HepG2 (cell line): ENCODE data around the gene RPTOR. TPM values are rescaled to one million over a fixed set of nuclear protein-coding genes. Genes with fewer than 3 reads are reported as not detected.

ENCODE experiments used
- ATAC-seq: fragments of 200-7000 bp; cut with Tn5 transposase; 3 replicates; pipeline ENCODE4 v1.9.1; 2020; ENCODE audit warnings: mild to moderate bottlenecking, moderate library complexity
- BruUV-seq: library from RNA; stranded (reverse); fragments of 400-500 nt; replicated peaks from 2 replicates; lab custom pipeline; 2021; lab: Mats Ljungman, UMichigan
- CTCF ChIA-PET: fragments of 300-600 bp; formaldehyde crosslinking; extraction: SDS; loops from one replicate; lab custom pipeline; 2021; ENCODE audit warnings: low total read pairs, inconsistent platforms, low intra/inter-chr PET ratio; lab: Yijun Ruan, JAX
- POLR2A ChIA-PET: fragments of 350-600 bp; sonication (Branson Sonifier 250); formaldehyde crosslinking; loops from one replicate; lab custom pipeline; 2020; ENCODE audit warnings: antibody characterized with exemption, inconsistent platforms; lab: Yijun Ruan, JAX
- DNase-seq: peaks from one replicate; pipeline ENCODE4 v3.0.0-alpha.2; 2015; ENCODE audit warnings: low spot score
- FAIRE-seq: peaks from 3 replicates; lab custom pipeline; 2011; peaks lifted over from hg19 to GRCh38; lab: Jason Lieb, UNC
- H2AFZ ChIP-seq: one replicate; pipeline ENCODE4 v1.6.1; 2011; ENCODE audit warnings: low read length, inconsistent platforms
- H3K27ac ChIP-seq: fragments of 300-600 bp; 3 replicates; pipeline ENCODE4 v1.8.0; 2011; ENCODE audit warnings: mixed run types, mild to moderate bottlenecking, mixed read lengths, low read length, inconsistent platforms; ENCODE audit not compliant: insufficient read depth; ENCODE audit errors: extremely low read length
- H3K27me3 ChIP-seq, 2 experiments: fragments of 200-600 bp in 1 of 2; 2 replicates in 1 of 2; 3 replicates in 1 of 2; pipeline versions ENCODE4 v1.6.0 to v1.8.0; 2011; ENCODE audit warnings: low read length in 2 of 2, mild to moderate bottlenecking in 2 of 2, moderate library complexity in 2 of 2, inconsistent platforms in 1 of 2; ENCODE audit not compliant: insufficient read depth in 2 of 2, control insufficient read depth in 1 of 2
- H3K36me3 ChIP-seq, 2 experiments: fragments of 200-600 bp in 1 of 2; replicated peaks in 1 of 2; 2 replicates in 1 of 2; 3 replicates in 1 of 2; pipeline versions ENCODE4 v1.5.1 to v1.8.0; 2011; ENCODE audit warnings: low read length in 2 of 2, inconsistent platforms in 1 of 2; ENCODE audit not compliant: insufficient read depth in 2 of 2, control insufficient read depth in 1 of 2
- H3K4me1 ChIP-seq: 2 replicates; pipeline ENCODE4 v1.5.1; 2012; ENCODE audit warnings: low read length, inconsistent platforms; ENCODE audit not compliant: insufficient read depth
- H3K4me2 ChIP-seq: 2 replicates; pipeline ENCODE4 v1.6.0; 2011; ENCODE audit warnings: low read depth, low read length, inconsistent platforms
- H3K4me3 ChIP-seq, 3 experiments: fragments of 200-600 bp in 1 of 3; sonication (generic), shearing (Covaris generic) in 1 of 3; replicated peaks in 1 of 3; 2 replicates each; pipeline ENCODE4 v1.5.1; 2011 to 2016; ENCODE audit warnings: low read length in 3 of 3, inconsistent platforms in 2 of 3, low read depth in 2 of 3, mild to moderate bottlenecking in 2 of 3, control low read depth in 1 of 3, mixed read lengths in 1 of 3; ENCODE audit not compliant: insufficient read depth in 1 of 3
- H3K79me2 ChIP-seq: one replicate; pipeline ENCODE4 v1.6.1; 2011; ENCODE audit warnings: low read length, inconsistent platforms; ENCODE audit not compliant: insufficient read depth
- H3K9ac ChIP-seq: 2 replicates; pipeline ENCODE4 v1.6.0; 2011; ENCODE audit warnings: mild to moderate bottlenecking, low read depth, low read length, inconsistent platforms; ENCODE audit not compliant: insufficient read depth
- H3K9me3 ChIP-seq: 2 replicates; pipeline ENCODE4 v1.5.1; 2012; ENCODE audit warnings: mild to moderate bottlenecking, low read length
- H4K20me1 ChIP-seq: 2 replicates; pipeline ENCODE4 v1.6.0; 2011; ENCODE audit warnings: inconsistent platforms, mild to moderate bottlenecking, low read length, moderate library complexity; ENCODE audit not compliant: insufficient read depth
- ATAD3A ChIP-seq: sonication (generic); formaldehyde crosslinking; IDR thresholded peaks from 2 replicates; pipeline ENCODE4 v1.4.0; 2020; ENCODE audit warnings: missing genetic modification reagents
- ELF3 ChIP-seq: IDR thresholded peaks from 2 replicates; pipeline ENCODE4 v1.6.1; 2016; ENCODE audit warnings: missing genetic modification reagents, missing compliant biosample characterization
- ELK4 ChIP-seq: sonication (generic); formaldehyde crosslinking; IDR thresholded peaks from 2 replicates; pipeline ENCODE4 v1.9.0; 2021; ENCODE audit warnings: missing genetic modification reagents, borderline replicate concordance
- GTF2F1 ChIP-seq: fragments of 150-350 bp; IDR thresholded peaks from 2 replicates; pipeline ENCODE4 v1.6.1; 2014; ENCODE audit warnings: low read length
- GTF3A ChIP-seq: sonication (generic); formaldehyde crosslinking; conservative IDR thresholded peaks from 2 replicates; pipeline ENCODE4 v1.4.0; 2020; ENCODE audit warnings: mild to moderate bottlenecking, missing genetic modification reagents
- KDM4B ChIP-seq: sonication (generic); formaldehyde crosslinking; IDR thresholded peaks from 2 replicates; pipeline ENCODE4 v1.4.0; 2020; ENCODE audit warnings: missing genetic modification reagents
- MEIS2 ChIP-seq: sonication (generic); formaldehyde crosslinking; IDR thresholded peaks from 2 replicates; pipeline ENCODE4 v1.9.0; 2021; ENCODE audit warnings: mild to moderate bottlenecking, missing genetic modification reagents
- NR2F1 ChIP-seq, 2 experiments: fragments of 450-650 bp in 1 of 2; formaldehyde crosslinking in 1 of 2; IDR thresholded peaks; 2 replicates each; pipeline versions ENCODE4 v1.5.0 to v1.6.1; 2016 to 2020; ENCODE audit warnings: mild to moderate bottlenecking in 1 of 2, missing compliant biosample characterization in 1 of 2, missing genetic modification reagents in 1 of 2, moderate library complexity in 1 of 2
- SCMH1 ChIP-seq: sonication (generic); formaldehyde crosslinking; IDR thresholded peaks from 2 replicates; pipeline ENCODE4 v1.9.0; 2021; ENCODE audit warnings: missing genetic modification reagents, mild to moderate bottlenecking, borderline replicate concordance
- SMARCE1 ChIP-seq: fragments of 450-650 bp; IDR thresholded peaks from 2 replicates; pipeline ENCODE4 v1.6.1; 2017; ENCODE audit warnings: borderline replicate concordance
- ZBTB21 ChIP-seq: sonication (generic); formaldehyde crosslinking; IDR thresholded peaks from 2 replicates; pipeline ENCODE4 v1.4.0; 2020; ENCODE audit warnings: missing genetic modification reagents
- ZFP1 ChIP-seq: IDR thresholded peaks from 2 replicates; pipeline ENCODE4 v1.6.1; 2016
- ZNF660 ChIP-seq: sonication (generic); formaldehyde crosslinking; IDR thresholded peaks from 2 replicates; pipeline ENCODE4 v1.5.1; 2020; ENCODE audit warnings: mild to moderate bottlenecking, low read depth, missing genetic modification reagents, borderline replicate concordance
- ZNF75D ChIP-seq: sonication (generic); formaldehyde crosslinking; IDR thresholded peaks from 2 replicates; pipeline ENCODE4 v1.8.1; 2023; ENCODE audit warnings: missing genetic modification reagents, mild to moderate bottlenecking, borderline replicate concordance
- ZNF775 ChIP-seq: sonication (generic); formaldehyde crosslinking; IDR thresholded peaks from 2 replicates; pipeline ENCODE4 v1.4.0; 2020; ENCODE audit warnings: missing genetic modification reagents, mild to moderate bottlenecking, moderate library complexity, borderline replicate concordance
- ZNF816 ChIP-seq: sonication (generic); formaldehyde crosslinking; IDR thresholded peaks from 2 replicates; pipeline ENCODE4 v1.8.0; 2022; ENCODE audit warnings: missing genetic modification reagents, mild to moderate bottlenecking, borderline replicate concordance
- WGBS: methylation state at CpG from one replicate; pipeline ENCODE4 v1.1.6; 2017; ENCODE audit warnings: low lambda C conversion rate; 5-methylcytosine and 5-hydroxymethylcytosine counted together
- in situ Hi-C: cut with HindIII; loops from 2 replicates; pipeline ENCODE4 v1.10.0; 2017; ENCODE audit warnings: low pct_unique_long_range_greater_than_20kb; ENCODE audit not compliant: extremely low pct_ligation_motif_present
- intact Hi-C: fragments of 100-400 bp; cut with micrococcal nuclease; formaldehyde crosslinking; loops from one replicate; pipeline ENCODE4 v1.10.0; 2022; ENCODE audit not compliant: unreplicated experiment
- polyA plus RNA-seq, 8 experiments: library from polyadenylated mRNA; depleted of rRNA in 3 of 8; stranded (reverse) in 7 of 8; unstranded in 1 of 8; fragments of >200 nt; fragmentation: Illumina TruSeq in 4 of 8; extraction: Trizol in 4 of 8; gene quantifications; 2 replicates each; pipeline versions ENCODE4 v1.2.1 to v1.2.3, GENCODE V29; 2011 to 2016; ENCODE audit warnings: low read depth in 4 of 8, missing spikeins in 1 of 8, mixed read lengths in 1 of 8; ENCODE audit not compliant: insufficient read depth in 1 of 8
- total RNA-seq, 5 experiments: library from RNA; depleted of rRNA; stranded (reverse); fragments of >200 nt; fragmentation: Illumina TruSeq; extraction: Trizol; gene quantifications; 2 replicates each; pipeline ENCODE4 v1.2.3, GENCODE V29; 2016; ENCODE audit warnings: low read depth in 1 of 5

RPTOR gene
- total and polyA plus RNA-seq, 2 of the 13 experiments (the other 11 are each of a cell fraction or from before 2014, with no cell fraction given) = 6.6 to 25.3 TPM

DNA sequence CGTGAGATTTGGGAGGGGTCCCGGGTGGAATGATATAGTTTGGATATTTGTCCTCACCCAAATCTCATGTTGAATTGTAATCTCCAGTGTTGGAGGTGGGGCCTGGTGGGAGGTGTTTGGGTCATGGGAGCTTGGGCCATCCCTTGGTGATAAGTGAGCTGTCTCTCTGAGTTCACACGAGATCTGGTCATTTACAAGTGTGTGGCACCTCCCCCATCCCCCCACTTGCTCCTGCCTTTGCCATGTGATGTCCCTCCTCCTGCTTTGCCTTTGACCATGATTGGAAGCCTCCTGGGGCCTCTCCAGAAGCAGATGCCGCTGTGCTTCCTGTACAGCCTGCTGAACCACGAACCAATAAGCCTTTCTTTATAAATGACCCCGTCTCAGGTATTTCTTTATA lies 469.0 kb downstream of the RPTOR start:
- Histone ChIP-seq H3K9ac (no peak overlapping the region), H3K27me3 (peaks cover 0 to 35% of the 10 kb centered on the region in 2 experiments; a peak in 2 of 5 replicates), H3K79me2 (no peaks in the 10 kb centered on the region), H3K27ac (no peak overlapping the region), H3K36me3 (no peaks in the 10 kb centered on the region), H3K4me2 (no peak overlapping the region), H4K20me1 (no peaks in the 10 kb centered on the region), H3K4me3 (no peak overlapping the region), H2AFZ (no peak overlapping the region), H3K9me3 (peaks cover 9% of the 10 kb centered on the region), H3K4me1 (peaks cover 41% of the 10 kb centered on the region)
- FAIRE-seq = no peak
- ATAC-seq = no peak
- ChIA-PET POLR2A (no interaction called here), CTCF (no interaction called here)
- BruUV-seq = no TSS peak
- 26% methylated on average over 6 of the region's 6 CpGs for WGBS
- DNase-seq = no peak
- TF ChIP-seq ZNF816 (no peak), ATAD3A (CRISPR knock-in tag) (no peak), SMARCE1 (no peak), ZBTB21 (no peak), KDM4B (CRISPR knock-in tag) (no peak), ZNF660 (CRISPR knock-in tag) (no peak), SCMH1 (no peak), MEIS2 (no peak), ZFP1 (no peak), ELF3 (no peak), GTF3A (no peak), ZNF75D (CRISPR knock-in tag) (no peak), ZNF775 (CRISPR knock-in tag) (no peak), GTF2F1 (no peak), NR2F1 (CRISPR knock-in tag; IDR thresholded peaks at IDR 0.05) (no peak), ELK4 (CRISPR knock-in tag) (no peak)
- intact Hi-C loops = no loop called here
- in situ Hi-C loops = no loop called here
